Muscle of arm (tissue), 12 donors: ENCODE results near the gene PRSS58. TPM values are rescaled to one million over a fixed set of nuclear protein-coding genes. Genes with fewer than 3 reads are reported as not detected.

Experiments
- DNase-seq: peaks from one replicate; pipeline ENCODE4 v3.0.0-alpha.2; 2013
- polyA plus RNA-seq, 12 donors: library from polyadenylated mRNA; unstranded; fragments of 120-200 nt; gene quantifications; one replicate each; pipeline ENCODE4 v1.2.1, GENCODE V29; 2013; ENCODE audit not compliant: insufficient read length in 12 of 12

Gene PRSS58
- polyA plus RNA-seq, 12 donors = not detected

DNA sequence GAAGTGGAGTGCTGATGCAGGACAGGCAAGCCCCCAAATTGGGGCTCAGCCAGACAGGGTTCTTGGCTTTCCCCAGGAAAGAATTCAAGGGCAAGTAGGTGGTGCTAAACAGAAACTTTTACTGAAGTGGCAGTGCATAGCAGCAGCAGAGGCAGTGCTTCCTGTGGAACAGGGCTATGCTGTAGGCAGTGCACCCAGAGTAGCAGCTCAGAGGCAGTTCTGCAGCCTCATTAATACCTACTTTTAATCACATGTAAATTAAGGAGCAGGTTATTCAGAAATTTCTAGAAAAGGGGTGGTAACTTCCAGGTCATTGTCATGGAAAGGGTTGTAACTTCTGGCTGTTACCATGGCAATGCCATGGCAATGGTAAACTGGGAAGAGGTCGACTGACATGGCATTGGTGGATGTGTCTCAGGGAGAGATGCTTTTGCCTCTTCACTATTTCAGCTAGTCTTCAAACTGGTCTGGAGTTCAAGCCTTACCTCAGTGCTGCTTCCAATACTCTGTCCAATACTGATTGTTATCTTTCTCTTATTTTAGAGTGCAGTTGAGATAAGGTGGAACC lies 29.2 kb downstream of the PRSS58 start:
- no peak for DNase-seq

Other genes starting within 250 kb of the PRSS58 start
- 1 to 10 TPM in 1 of 12 donors, under 1 TPM in 8, not detected in 3; 0.03 to 1.3 (median 0.04) TPM for gene MGAM2, start 146.3 kb downstream of the PRSS58 start, polyA plus RNA-seq